Kidney glomerular epithelial cell (primary cell): ENCODE measurements around the gene ALX4.

Source experiments
- DNase-seq: peaks from one replicate; lab custom pipeline; 2025; lab: John Stamatoyannopoulos, UW

Gene ALX4

GRCh38 chr11:44267750-44268613 lies 42.0 kb downstream of the ALX4 start:
- no peak for DNase-seq

DNA sequence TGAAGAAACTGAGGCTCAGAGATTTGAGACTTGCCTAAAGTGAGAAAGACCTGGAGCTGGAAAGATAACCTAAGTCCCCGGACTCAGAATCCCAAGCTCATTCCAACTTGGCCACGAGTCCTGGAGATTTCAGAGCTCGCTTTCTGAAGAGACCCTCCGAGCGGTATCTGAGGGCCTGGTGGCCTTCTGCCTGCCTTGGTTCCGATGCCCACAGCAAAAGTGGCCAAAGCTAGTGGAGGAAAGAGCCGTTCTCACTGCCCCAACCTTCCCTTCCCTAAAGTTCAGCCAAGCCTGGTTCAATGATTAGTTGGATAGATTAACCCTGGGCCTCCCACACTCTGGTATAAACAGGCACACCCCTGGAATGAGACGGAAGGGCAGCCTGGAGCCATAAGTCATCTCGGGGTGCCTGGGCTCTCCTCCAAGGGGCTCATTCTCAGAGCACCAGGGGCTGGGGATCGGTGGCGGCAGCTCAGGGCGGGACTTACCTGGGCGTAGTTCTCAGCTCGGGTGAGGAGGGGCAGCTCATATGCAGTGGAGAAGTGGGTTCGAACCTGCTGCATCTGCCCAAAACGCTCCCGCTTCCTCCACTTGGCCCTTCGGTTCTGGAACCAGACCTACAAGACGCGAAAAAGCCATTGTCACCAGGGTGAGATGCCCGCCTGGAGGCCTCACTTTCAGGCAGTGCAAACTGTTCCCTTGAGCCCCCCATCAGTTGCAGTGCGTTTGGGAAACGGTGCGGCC lies 42.8 kb downstream of the ALX4 start:
- no peak for DNase-seq

DNA sequence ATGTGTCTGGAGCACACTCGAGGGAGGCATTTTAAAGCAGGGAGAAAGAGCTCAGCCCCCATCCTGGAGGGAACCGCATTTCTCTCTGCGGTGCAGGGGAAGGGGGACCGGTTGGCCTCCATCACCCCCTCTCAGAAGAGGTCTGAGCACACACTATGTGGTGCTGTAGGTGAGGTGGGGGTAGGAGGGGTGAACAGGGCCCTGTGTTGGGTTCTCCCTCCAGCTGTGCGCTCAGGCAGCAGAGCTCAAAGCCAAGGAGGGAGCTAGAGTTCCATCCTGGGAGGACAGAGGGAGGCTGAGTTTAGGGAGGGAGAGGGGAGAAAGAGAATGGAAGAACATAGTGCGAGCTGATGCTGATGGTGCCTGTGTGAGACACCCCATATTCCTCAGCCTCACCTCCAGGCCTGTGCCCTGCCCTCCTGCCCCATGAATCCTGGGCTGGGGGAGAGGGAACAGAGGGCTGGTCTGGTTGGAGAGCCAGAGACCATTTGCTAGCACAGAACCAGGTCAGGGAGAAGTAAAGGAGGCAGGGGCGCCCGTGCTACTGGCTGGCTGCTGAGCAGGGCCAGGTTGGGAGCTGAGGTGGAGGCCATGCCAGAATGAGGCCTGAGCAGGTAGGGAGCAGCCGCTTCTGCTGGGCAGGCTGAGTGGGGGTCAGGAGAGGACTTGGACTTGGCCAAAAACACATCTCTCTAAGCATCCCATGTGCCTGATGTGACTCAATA lies 43.7 kb downstream of the ALX4 start:
- DNase-seq: no peak

DNA sequence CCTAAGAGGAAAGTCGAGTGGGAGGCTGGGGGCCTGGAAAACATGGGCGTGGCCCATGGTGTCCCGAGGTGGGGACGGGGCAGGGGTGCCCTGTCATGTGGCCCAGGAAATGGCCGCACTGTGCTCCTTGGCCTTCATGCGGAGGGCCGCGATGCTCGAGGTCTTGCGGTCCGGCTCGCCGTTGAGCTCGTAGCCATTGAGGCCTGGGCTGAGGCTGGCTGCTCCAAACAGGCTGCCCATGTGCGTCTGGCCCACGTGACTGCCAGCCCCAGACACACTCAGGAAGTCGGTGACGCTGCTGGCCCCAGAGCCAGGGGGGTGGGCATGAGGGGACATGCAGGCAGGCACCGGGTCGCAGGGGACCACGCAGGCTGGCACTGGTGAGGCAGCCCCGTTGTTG lies 45.2 kb downstream of the ALX4 start:
- DNase-seq: no peak

- no peak for DNase-seq
Measured at GRCh38 chr11:44264438-44264749, 45.5 kb downstream of the ALX4 start.

DNA sequence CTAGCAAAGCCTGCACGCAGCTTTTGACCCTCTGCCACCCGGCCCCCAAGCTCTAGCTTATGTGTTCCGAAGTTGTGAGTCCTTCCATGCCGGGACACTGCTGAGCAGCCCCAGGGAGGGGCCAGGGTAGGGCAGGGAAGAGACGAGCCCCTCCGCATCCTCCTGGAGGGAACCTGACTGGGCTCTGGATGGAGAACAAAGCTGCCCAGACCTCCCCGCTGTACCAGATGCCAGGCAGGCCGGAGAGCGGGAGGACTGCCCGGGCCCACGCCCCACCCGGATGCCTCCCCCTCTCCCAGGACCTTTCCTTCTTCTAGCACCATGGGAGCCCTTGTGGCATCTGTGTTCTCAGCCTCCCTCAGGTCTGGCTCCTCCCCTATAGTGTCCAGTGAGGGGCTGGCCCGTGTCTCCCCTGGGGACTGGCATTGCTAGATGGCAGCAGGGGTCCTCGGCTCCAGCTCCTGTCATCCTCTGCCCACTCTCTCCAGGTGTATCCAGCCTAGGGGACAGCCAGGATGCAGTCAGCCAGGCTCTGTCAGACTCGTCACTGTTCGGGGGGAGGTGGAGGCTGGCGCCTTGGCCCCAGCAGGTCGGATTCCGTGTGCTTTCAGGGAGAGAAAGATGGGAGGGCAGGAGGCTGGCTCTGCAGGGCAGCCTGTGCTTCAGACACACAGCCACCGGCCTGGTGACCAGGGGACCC lies 46.1 kb downstream of the ALX4 start:
- no peak for DNase-seq

GRCh38 chr11:44261800-44262591 lies 47.9 kb downstream of the ALX4 start:
- DNase-seq: no peak

GRCh38 chr11:44260081-44260480 lies 49.9 kb downstream of the ALX4 start:
- no peak for DNase-seq

GRCh38 chr11:44258839-44259420 lies 51.0 kb downstream of the ALX4 start:
- DNase-seq: no peak

DNA sequence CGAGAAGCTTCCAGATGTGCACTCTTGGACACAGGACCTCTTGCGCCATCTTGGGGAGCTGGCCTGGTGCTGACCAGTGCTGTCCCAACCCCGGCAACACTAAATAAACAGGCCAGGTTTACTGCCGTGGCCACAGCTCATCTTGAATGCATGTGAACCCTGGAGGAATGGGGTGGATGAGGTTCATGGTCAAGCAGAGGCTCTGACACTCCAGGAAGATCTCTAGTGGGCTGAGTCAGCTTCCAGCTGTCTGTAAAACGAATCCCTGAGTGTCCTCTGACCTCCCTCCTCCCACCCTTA lies 51.8 kb downstream of the ALX4 start:
- DNase-seq: no peak

DNA sequence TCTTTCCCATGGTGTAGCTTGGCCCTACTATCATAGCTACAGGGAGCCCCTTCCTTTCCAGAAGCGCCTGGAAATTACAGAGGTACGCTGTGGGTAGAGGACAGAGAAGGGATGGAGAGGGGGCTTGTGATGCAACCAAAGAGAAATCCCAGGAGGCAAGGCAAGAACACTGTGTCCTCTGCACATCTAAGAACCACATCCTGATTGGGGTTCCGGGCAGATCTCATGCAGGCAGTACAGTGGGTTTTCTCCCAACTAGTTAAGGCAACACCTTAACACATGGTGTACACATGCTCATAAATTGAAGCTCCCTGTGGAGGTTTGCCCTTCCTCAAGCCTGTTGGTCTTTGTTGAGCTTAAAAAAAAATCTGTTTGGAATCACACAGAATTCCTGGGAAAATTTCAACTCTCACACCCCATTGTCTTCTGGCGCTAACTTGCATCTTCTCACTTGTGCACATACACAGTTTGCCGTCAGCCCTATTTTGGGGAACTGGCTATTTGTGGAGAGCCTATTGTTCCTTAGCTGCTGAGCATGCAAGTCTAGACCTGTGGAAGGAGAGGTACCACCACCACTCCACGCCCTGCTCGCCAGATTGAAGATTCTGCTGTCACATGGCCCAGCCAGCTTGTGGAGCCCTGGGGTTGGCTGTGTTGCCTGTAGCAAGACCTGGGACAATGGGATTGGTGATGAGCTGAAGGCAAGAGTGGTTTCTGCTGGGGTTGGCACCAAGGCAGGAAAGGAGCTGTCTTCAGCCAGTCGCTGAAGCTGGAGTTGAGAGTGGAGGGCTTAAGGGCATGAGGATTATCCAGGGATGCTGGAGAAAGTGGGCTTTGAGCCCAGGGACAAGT lies 52.4 kb downstream of the ALX4 start:
- DNase-seq: no peak

- DNase-seq: no peak
Measured at GRCh38 chr11:44256673-44257291, 53.2 kb downstream of the ALX4 start.

GRCh38 chr11:44255406-44256071 lies 54.4 kb downstream of the ALX4 start:
- no peak for DNase-seq

DNA sequence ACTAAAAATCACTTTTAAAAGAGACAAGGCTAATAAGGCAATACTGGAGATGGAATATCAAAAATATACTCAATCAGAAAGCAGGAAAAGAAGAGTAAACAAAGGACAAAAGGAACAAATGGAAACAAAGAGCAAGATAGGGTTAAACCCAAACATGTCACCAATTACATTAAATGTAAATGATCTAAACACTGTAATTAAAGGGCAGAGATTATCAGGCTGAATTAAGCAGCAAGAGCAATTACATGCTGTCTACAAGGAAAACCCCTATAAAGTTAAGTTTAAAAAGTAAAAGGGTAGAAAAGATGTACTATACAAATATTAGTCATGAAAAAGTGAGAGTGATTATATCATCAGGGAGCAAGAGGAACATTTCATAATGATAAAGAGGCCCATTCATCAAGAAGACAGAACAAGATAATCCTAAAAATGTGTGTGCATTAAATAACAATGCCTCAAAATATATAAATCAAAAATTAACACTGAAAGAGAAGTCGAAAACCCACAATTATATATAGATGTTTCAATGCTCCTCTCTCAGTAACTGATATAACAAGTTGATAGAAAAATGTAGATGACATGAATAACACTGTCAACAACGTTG lies 56.8 kb downstream of the ALX4 start:
- no peak for DNase-seq

DNA sequence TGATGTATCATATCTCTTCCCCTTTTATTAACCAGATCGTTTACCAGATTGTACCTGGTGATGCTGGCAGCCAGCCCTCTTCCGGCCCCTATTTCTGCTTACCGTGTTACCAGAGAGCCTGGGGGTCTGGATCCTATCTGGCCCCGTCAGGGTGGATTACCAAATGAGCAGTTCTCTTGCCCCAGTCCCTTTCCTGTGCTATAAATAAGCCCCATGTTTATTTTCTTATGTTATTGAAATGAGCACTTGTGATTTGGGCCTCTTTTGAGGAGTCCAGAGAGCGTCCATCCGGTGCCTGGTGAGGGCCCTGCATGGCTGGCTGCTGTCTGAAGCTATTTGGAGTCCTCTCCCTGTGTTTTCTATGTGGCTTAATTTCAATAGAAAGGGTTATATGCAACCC lies 59.5 kb downstream of the ALX4 start:
- DNase-seq: no peak

DNA sequence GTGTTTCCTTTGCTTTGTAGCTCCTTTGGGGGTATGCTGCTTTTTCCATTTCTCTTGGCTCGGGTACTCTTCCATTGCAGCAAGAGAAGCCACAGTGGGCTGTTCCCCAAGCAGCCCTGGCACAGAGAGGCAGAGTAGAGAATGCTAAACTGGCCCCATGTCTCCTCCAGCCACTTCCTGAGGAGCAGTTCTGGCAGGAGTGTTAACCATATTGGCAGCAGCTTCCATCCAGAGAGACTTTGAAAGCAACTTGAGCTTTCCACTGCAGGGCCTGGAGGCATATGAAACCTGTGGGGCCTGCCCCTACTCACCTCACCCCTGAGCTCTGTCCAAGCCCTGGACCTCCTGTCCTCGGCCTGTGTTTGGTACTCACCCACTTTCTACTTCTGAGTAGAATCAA lies 61.8 kb downstream of the ALX4 start:
- DNase-seq: no peak

- DNase-seq: no peak
Measured at GRCh38 chr11:44247508-44247907, 62.4 kb downstream of the ALX4 start.

DNA sequence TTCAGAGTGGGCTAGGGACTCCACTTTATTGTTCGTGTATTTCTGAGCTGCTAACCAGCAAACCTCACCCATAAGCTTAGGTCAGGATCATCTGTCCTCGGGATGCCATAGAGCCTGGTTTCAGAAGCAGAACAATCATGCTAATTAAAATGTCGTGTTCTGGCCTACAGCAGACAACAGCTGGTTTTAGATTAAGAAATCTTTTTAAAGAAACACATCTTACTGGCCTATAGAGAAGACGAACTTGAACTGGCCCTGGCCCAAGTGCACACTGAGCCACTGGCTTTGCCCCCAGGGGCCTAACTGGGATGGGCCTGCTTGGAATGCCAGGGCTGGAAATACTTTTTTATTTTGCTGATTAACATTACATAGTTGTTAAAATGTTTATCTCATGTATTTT lies 63.2 kb downstream of the ALX4 start:
- no peak for DNase-seq
